ENCODE measurements around the gene XRCC1. TPM values are rescaled to one million over a fixed set of nuclear protein-coding genes. Genes with fewer than 3 reads are reported as not detected.

The XRCC1 gene
- total RNA-seq, 1 donor from 2014 or later = 6.4 TPM

DNA sequence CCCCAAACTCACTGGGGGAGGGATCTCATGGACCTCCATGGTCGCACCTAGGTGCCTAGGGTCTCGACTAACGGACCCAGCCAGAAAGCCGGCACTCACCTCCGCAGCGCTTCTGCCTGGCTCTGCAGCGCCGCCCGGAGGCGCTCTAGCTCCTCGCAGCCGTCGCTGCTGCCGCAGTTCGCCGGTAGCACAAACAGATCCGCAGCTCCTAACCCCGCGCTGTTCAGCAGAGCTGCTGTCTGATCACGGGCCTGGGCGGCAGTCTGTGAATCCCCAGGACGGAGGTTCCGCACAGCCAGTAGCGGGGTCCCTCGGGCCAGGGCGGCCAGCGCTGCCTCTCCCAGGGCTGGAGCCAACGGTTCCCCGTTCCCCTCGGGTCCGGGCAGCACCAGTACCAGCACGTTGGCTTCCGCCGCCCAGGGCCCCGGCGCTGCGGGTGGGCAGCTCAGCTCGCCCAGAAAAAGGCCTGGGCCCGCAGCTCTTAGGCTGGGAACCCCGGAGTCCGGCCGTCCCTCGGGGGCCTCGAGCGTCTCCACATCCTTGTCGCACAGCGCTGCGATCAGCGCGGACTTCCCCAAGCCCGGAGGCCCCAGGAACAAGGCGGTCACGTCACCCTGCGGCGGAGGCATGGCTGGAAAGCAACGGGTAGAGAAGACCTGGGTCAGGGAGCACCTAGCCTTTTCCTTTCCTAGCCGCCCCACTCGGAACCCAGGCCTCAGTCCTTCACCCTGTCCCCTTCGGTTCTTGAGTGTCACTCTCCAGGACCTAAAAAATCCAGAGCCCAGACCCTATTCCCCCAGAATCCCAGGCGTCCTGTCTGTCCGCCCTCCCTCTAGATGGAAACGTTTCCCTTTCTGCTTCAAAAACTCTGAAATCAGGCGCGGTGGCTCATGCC is 19.6 kb upstream of the XRCC1 start:
- intact Hi-C loops (cut with DNase I) = loop anchor here (10.0 kb wide), 1 partner anchor 1640 kb away; the partner anchor contains the start of gene RABAC1
- peak overlapping the region; percentile 82 to 88 for H3K27ac ChIP-seq
- TF ChIP-seq, protein P1, sequence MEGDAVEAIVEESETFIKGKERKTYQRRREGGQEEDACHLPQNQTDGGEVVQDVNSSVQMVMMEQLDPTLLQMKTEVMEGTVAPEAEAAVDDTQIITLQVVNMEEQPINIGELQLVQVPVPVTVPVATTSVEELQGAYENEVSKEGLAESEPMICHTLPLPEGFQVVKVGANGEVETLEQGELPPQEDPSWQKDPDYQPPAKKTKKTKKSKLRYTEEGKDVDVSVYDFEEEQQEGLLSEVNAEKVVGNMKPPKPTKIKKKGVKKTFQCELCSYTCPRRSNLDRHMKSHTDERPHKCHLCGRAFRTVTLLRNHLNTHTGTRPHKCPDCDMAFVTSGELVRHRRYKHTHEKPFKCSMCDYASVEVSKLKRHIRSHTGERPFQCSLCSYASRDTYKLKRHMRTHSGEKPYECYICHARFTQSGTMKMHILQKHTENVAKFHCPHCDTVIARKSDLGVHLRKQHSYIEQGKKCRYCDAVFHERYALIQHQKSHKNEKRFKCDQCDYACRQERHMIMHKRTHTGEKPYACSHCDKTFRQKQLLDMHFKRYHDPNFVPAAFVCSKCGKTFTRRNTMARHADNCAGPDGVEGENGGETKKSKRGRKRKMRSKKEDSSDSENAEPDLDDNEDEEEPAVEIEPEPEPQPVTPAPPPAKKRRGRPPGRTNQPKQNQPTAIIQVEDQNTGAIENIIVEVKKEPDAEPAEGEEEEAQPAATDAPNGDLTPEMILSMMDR (IDR thresholded peaks at IDR 0.05) = peak; percentile 47 to 69 (median 63)
- H3K9me3 ChIP-seq = no peaks in the 10 kb centered on the region
- H3K4me1 ChIP-seq = peaks cover 22 to 23% of the 10 kb centered on the region in 2 donors
- DNase-seq (ENCODE audit: low spot score in 2 of 2) = peak in 1 of 2 donors; percentile 78
- peaks cover 42 to 48% of the 10 kb centered on the region in 2 donors for H3K36me3 ChIP-seq
- peak overlapping the region; percentile 58 to 88 for H3K4me3 ChIP-seq
- no peaks in the 10 kb centered on the region for H3K27me3 ChIP-seq

DNA sequence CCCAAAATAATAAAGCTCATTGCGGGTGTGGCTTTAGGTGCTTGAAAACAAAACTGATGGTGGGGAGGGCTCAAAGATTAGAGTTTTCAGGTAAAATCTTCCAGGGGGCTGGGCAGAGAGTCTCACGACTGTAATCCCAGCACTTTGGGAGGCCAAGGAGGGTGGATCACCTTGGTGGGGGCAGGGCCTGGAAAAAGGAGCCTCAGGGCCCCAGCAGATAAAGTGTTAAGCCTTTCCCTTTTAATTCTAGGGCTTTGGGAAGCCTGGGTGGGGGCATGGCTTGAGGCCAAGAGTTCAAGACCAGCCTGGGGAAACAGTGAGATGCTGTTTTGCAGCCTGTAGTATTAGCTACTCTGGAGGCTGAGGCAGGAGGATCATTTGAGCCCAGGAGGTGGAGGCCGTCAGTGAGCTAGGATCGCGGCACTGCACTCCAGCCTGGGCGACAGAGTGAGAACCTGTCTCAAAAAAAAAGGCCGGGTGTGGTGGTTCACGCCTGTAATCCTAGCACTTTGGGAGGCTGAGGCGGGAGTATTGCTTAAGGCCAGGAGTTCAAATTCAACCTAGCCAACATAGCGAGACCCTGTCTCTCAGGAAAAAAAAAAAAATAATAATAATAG is 18.9 kb upstream of the XRCC1 start:
- Histone ChIP-seq H3K4me3 (peak overlapping the region; percentile 58 to 88), H3K27ac (peak overlapping the region; percentile 82 to 88), H3K36me3 (peaks cover 38 to 47% of the 10 kb centered on the region in 2 donors), H3K4me1 (peaks cover 22 to 23% of the 10 kb centered on the region in 2 donors), H3K27me3 (no peaks in the 10 kb centered on the region), H3K9me3 (no peaks in the 10 kb centered on the region)
- DNase-seq (ENCODE audit: low spot score in 2 of 2) = no peak
- intact Hi-C loops (cut with DNase I) = loop anchor here (10.0 kb wide), 1 partner anchor 1639 kb away; the partner anchor contains the start of gene RABAC1
- TF ChIP-seq, protein P1 (IDR thresholded peaks at IDR 0.05) = no peak

GRCh38 chr19:43592800-43593350 is 17.5 kb upstream of the XRCC1 start:
- H3K27ac ChIP-seq = no peak overlapping the region
- no peaks in the 10 kb centered on the region for H3K27me3 ChIP-seq
- no peaks in the 10 kb centered on the region for H3K9me3 ChIP-seq
- no peak overlapping the region for H3K4me3 ChIP-seq
- H3K4me1 ChIP-seq = peaks cover 21 to 22% of the 10 kb centered on the region in 2 donors
- DNase-seq (ENCODE audit: low spot score in 2 of 2) = no peak
- TF ChIP-seq, protein P1 (IDR thresholded peaks at IDR 0.05) = no peak
- intact Hi-C loops (cut with DNase I) = loop anchor here (10.0 kb wide), 1 partner anchor 1638 kb away; the partner anchor contains the start of gene RABAC1
- H3K36me3 ChIP-seq = peaks cover 29 to 38% of the 10 kb centered on the region in 2 donors

DNA sequence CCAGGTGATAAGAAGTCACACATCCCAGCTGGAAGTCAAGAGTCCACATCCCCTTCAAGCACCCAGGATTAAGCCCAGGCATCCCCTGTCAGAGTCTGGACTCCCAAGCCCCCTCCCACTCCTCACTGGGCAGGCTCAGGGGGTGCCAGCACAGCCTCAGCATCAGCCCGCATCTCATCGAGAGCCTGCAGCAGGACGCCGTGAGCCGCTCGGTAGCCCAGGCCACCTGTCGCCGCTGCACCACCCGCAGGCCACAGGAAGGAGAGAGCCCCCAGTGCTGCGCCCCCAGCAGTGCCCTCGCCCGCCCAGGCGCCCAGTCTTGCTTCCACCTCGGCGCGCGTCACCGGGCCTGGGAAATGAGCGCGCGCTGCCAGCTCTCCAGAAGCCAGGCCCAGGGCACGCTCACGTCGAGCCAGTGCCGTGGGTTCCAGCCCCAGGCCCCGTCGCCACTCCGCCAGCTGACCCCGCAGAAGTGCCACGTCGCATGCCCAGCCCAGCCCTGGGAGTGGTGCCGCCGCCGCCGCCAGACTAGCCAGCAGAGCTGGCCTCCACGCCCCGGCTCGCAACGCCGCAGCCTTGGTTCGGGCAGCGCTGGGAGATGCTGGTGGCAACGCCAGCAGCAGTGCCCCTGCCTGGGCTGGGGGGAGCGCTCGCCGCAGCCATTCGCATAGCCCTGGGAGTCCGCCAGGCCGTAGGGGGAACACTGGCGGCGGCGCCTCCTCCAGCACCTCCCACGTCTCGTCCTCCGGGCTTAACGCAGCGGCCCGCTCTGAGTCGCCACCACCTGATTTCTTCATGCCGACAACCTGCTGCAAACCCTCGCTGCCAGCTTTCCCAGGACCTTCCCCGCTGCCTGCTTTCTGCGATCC is 16.8 kb upstream of the XRCC1 start:
- no peak for DNase-seq (ENCODE audit: low spot score in 2 of 2)
- H3K9me3 ChIP-seq = no peaks in the 10 kb centered on the region
- peaks cover 29 to 38% of the 10 kb centered on the region in 2 donors for H3K36me3 ChIP-seq
- no peaks in the 10 kb centered on the region for H3K27me3 ChIP-seq
- peaks cover 14 to 18% of the 10 kb centered on the region in 2 donors for H3K4me1 ChIP-seq
- no peak overlapping the region for H3K4me3 ChIP-seq
- TF ChIP-seq, protein P1 (IDR thresholded peaks at IDR 0.05) = no peak
- intact Hi-C loops (cut with DNase I) = loop anchor here (10.0 kb wide), 1 partner anchor 1637 kb away; the partner anchor contains the start of gene RABAC1
- no peak overlapping the region for H3K27ac ChIP-seq

DNA sequence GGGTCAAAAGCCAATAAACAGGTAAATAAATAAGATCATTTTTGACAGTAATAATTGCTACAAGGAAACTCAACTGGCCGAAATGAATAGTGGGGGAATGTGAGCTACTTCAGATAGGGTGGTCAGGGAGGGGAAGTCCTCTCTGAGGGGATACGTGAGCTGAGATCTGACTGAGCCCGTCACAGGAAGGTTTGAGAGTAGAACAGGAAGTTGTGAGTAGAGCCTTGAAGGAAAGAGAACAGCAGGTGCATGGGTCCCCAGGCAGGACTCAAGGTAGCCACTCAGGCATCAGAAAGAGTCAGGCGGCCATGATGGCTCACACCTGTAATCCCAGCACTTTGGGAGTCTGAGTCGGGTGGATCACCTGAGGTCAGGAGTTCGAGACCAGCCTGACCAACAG is 14.4 kb upstream of the XRCC1 start:
- Histone ChIP-seq H3K36me3 (peaks cover 29 to 38% of the 10 kb centered on the region in 2 donors), H3K4me1 (peaks cover 7 to 9% of the 10 kb centered on the region in 2 donors), H3K4me3 (no peak overlapping the region), H3K9me3 (no peaks in the 10 kb centered on the region), H3K27ac (no peak overlapping the region), H3K27me3 (no peaks in the 10 kb centered on the region)
- TF ChIP-seq, protein P1 (IDR thresholded peaks at IDR 0.05) = no peak
- intact Hi-C loops (cut with DNase I) = loop anchor here (10.0 kb wide), 1 partner anchor 1635 kb away; the partner anchor contains the start of gene RABAC1
- DNase-seq (ENCODE audit: low spot score in 2 of 2) = no peak

Measured in ascending aorta (tissue), 2 donors.